Fibroblast of pulmonary artery (primary cell): ENCODE measurements around the gene PBX3.

Source experiments
- DNase-seq: peaks from one replicate; pipeline ENCODE4 v3.0.0-alpha.2; 2010; ENCODE audit warnings: low read depth
- H3K4me3 ChIP-seq: replicated peaks from 2 replicates; pipeline ENCODE4 v1.5.1; 2011; ENCODE audit warnings: low read depth, mild to moderate bottlenecking, control low read depth, low read length, moderate library complexity
- CTCF ChIP-seq: IDR thresholded peaks from 2 replicates; pipeline ENCODE4 v1.5.1; 2011; ENCODE audit warnings: mild to moderate bottlenecking, control low read depth, low read length, inconsistent platforms; ENCODE audit errors: missing control alignments

Gene PBX3

GRCh38 chr9:125842242-125842641, 95.1 kb downstream of the PBX3 start:
- TF ChIP-seq CTCF: no peak
- DNase-seq: no peak
- H3K4me3 ChIP-seq: no peak overlapping the region

GRCh38 chr9:125843646-125844045, 96.5 kb downstream of the PBX3 start:
- H3K4me3 ChIP-seq: peak overlapping the region; percentile 1
- peak; percentile 41 for DNase-seq
- TF ChIP-seq CTCF: no peak

DNA sequence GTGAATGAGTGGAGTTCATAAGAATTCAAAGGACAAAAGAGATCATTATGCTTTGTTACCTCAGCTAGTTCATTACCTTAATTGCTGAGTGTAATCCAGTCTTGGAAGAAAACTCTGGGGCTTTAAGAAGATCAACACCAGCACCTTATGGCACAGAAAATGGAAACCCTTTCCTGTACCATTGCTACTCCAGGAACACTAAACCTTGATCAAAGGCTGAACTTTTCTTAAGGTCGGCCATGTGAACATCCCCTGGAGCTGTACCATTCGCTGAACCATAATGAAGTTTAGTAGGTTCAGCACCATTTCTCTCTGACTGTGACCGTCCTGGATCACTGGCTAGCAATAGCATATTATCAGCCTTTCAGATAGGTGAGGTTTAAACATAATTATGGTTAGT, 97.4 kb downstream of the PBX3 start:
- no peak overlapping the region for H3K4me3 ChIP-seq
- no peak for TF ChIP-seq CTCF
- DNase-seq: no peak

DNA sequence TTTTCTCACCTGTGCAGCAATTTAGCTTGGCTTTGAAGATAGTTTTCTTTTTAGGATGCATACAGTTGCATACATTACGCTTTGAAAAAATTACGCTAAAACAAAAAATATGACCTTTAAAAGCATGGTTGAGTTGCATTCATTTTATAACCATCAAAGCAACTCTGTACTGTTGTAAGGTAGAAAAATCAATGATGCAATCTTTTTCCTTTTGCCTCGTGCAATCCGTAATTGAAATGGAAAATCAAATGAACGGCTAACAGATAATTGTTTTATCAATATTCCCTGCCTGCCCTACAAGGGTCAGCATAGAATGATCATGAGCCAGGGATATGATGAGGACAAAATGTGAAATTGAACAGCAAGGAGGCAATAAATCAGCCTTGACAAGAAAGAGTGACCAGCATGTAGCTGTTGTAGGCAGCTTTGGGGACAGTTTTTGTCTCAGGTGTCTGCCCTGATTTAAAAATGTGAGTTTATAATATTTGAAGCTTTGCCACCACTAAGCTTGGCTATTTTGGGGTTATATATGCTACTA, 98.2 kb downstream of the PBX3 start:
- TF ChIP-seq CTCF: no peak
- DNase-seq: no peak
- no peak overlapping the region for H3K4me3 ChIP-seq

DNA sequence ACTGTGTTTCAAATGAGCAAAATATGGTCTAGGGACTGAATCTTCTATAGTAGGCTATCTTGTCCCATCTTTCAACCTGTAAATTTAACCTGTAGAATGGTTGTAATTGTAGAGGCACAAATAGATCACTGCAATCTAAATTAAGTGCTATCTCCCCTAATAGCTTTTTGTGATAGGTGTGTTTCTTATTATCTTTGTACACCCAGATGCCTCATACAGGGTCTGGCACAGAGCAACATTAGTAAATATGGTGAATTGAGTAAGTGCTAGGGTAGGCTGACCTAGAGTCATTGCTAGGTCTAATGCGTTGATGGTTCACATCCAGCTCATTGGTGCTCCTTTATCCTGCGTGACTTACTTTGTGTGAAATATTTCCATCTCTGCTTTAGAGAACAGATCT, 100.6 kb downstream of the PBX3 start:
- no peak for TF ChIP-seq CTCF
- H3K4me3 ChIP-seq: no peak overlapping the region
- DNase-seq: no peak

DNA sequence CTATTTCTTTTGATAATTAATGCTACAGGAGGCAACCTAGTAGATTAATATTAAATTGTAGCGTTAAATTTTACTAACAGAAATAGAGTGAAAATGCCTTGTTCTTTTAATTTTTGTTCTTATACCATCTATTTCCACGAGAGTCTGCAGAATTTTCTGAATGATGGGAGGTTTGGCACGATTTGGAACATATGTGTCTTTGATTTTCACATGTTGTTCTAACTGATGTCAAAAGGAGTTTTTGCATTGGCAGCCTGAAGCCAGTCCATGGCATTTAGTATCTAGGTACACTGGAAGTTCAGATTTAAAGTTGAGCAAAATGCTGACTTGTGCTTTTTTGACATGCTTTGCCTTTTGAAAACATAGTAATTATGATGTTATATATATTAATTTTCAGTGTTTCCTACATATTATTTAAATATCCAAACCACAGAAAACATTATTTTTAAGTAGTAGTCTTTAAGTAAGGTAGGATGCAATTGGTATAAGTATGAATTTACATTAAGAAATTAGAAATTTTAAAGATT, 103.0 kb downstream of the PBX3 start:
- no peak for DNase-seq
- no peak overlapping the region for H3K4me3 ChIP-seq
- no peak for TF ChIP-seq CTCF

DNA sequence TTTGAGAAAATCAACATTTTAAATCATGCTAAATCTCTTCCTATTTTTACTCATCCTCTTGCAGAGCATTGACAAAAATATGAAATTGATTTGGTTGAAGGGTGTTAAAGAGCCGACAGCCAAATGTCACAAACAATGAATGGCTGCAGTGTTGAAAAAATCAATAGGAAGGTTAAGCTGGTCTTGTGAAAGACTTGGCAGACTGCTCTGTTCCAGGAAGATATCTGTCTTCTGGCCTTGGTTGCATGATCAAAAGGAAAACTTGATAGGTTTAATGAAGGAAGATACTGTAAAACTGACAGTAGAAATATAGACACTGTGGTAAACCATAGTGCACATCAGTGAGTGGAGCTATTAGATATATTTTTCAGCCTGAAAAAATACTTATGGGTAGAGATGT, 103.6 kb downstream of the PBX3 start:
- no peak for TF ChIP-seq CTCF
- peak; percentile 38 for DNase-seq
- no peak overlapping the region for H3K4me3 ChIP-seq
